Body of pancreas (tissue), 4 donors: ENCODE results near the gene MYO5C. TPM values are rescaled to one million over a fixed set of nuclear protein-coding genes. Genes with fewer than 3 reads are reported as not detected.

Experiments
- ATAC-seq: fragments of 150-250 bp; one replicate; pipeline ENCODE4 v1.9.1; 2016
- DNase-seq, 4 donors: peaks; one replicate each; pipeline ENCODE4 v3.0.0-alpha.2; 2019
- H3K27ac ChIP-seq, 4 donors: fragments of 200-600 bp; sonication (generic); 1 replicate in 3 of 4; 2 replicates in 1 of 4; pipeline versions ENCODE4 v1.5.1 to v1.6.1; 2016 to 2019; ENCODE audit warnings: mild to moderate bottlenecking in 1 of 4, mixed read lengths in 1 of 4, moderate library complexity in 1 of 4
- H3K27me3 ChIP-seq, 2 donors: fragments of 200-600 bp; sonication (generic); one replicate each; pipeline ENCODE4 v1.6.0; 2016; ENCODE audit warnings: mild to moderate bottlenecking in 1 of 2
- H3K36me3 ChIP-seq, 2 donors: fragments of 200-600 bp; sonication (generic); replicated peaks in 1 of 2; 2 replicates each; pipeline ENCODE4 v1.5.1; 2016; ENCODE audit warnings: low read depth in 2 of 2; ENCODE audit not compliant: insufficient read depth in 1 of 2
- H3K4me1 ChIP-seq: fragments of 200-600 bp; sonication (generic); one replicate; pipeline ENCODE4 v1.6.0; 2016
- H3K4me3 ChIP-seq, 2 donors: fragments of 200-600 bp; sonication (generic); 1 replicate in 1 of 2; 2 replicates in 1 of 2; pipeline ENCODE4 v1.5.1; 2016 to 2019
- H3K9me3 ChIP-seq, 3 donors: fragments of 200-600 bp; sonication (generic); 1 replicate in 2 of 3; 2 replicates in 1 of 3; pipeline ENCODE4 v1.5.1; 2016
- CTCF ChIP-seq, 7 experiments: fragments of 450-650 bp in 4 of 7; fragments of 200-600 bp in 3 of 7; sonication (generic) in 3 of 7; IDR thresholded peaks; one replicate each; pipeline ENCODE4 v1.5.1; 2016 to 2019; ENCODE audit warnings: antibody characterized with exemption in 7 of 7
- POLR2A ChIP-seq, 3 donors: fragments of 450-650 bp; IDR thresholded peaks; one replicate each; pipeline ENCODE4 v1.6.1; 2016; ENCODE audit warnings: antibody characterized with exemption in 3 of 3, mild to moderate bottlenecking in 2 of 3
- WGBS, 2 donors: methylation state at CpG; one replicate each; pipeline ENCODE4 v1.1.5; 2017; 5-methylcytosine and 5-hydroxymethylcytosine counted together
- intact Hi-C: fragments of 100-400 bp; cut with DNase I; formaldehyde crosslinking; loops from one replicate; pipeline ENCODE4 v1.15.1; 2023
- total RNA-seq, 2 donors: library from RNA; depleted of rRNA; stranded (reverse); fragments of >200 nt; gene quantifications; one replicate each; pipeline ENCODE4 v1.1.0, GENCODE V29; 2016

MYO5C gene
- total RNA-seq, 2 donors from 2014 or later = 34.8 to 76.8 TPM

DNA sequence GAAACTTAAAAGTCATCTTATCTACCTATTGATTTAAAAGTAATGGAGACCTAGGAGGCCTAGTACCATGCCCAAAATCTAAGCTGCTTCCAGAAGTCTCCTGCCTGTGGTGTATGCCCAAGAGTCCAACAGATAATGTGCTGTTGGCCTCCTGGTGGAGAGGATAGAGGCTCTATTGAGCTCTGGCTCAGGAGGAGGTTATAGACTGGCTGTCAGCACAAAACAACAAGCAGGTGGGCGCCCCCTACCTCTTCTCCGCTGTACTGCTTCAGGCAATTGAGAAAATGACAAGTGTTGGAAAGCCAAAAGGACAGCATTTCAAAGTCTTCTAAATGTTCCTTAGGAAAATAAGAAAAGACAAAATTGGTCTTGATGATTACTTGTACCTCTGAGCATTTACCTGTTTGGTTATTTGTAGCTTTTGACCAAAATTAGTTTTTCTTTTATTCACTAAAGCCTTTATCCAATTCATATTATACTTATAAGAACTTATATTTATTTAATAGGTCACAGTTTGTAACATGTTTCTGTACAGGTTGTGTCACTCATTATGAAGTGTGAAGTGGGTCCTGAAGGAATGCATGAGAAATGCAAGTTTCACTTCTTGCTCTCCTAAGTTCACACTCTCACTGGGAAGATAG, 87.2 kb downstream of the MYO5C start:
- H3K27me3 ChIP-seq = no peaks in the 10 kb centered on the region
- H3K27ac ChIP-seq = no peak overlapping the region
- peak; percentile 54 to 84 (median 71) for TF ChIP-seq CTCF (IDR thresholded peaks at IDR 0.05)
- no peak for TF ChIP-seq POLR2A (IDR thresholded peaks at IDR 0.05)
- ATAC-seq = peak; percentile 83
- no peak overlapping the region for H3K4me3 ChIP-seq
- 32% methylated on average over 2 of the region's 2 CpGs for WGBS, 2 donors
- peak; percentile 64 to 78 (median 76) for DNase-seq
- intact Hi-C loops = no loop called here
- H3K9me3 ChIP-seq = no peaks in the 10 kb centered on the region
- no peaks in the 10 kb centered on the region for H3K4me1 ChIP-seq
- peaks cover 13 to 57% of the 10 kb centered on the region in 2 donors for H3K36me3 ChIP-seq

- Histone ChIP-seq H3K4me3 (no peak overlapping the region), H3K27ac (no peak overlapping the region), H3K36me3 (peaks cover 13 to 52% of the 10 kb centered on the region in 2 donors), H3K27me3 (no peaks in the 10 kb centered on the region), H3K9me3 (no peaks in the 10 kb centered on the region), H3K4me1 (no peaks in the 10 kb centered on the region)
- intact Hi-C loops = no loop called here
- no peak for TF ChIP-seq POLR2A (IDR thresholded peaks at IDR 0.05)
- no peak for TF ChIP-seq CTCF (IDR thresholded peaks at IDR 0.05)
- DNase-seq = no peak
- ATAC-seq = no peak
- 70 to 81% methylated on average over 1 of the region's 1 CpG for WGBS, 2 donors
Observed at GRCh38 chr15:52207191-52207590, 88.4 kb downstream of the MYO5C start.

DNA sequence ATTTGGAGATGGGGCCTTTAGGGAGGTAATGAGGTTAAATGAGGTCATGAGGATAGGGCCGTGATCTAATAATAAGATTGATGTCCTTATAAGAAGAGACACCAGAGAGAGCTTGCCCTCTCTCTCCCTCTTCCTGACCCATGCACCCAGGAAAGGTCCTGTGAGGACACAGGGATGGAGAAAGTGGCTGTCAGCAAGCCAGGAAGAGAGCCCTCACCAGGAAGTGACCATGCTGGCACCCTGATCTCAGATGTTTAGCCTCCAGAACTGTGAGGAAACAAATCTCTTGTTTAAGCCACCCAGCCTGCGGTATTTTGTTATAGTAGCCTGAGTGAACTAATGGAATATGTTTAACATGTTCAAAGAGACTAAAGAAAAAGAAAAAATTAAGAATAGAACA, 89.2 kb downstream of the MYO5C start:
- Histone ChIP-seq H3K9me3 (no peaks in the 10 kb centered on the region), H3K27ac (no peak overlapping the region), H3K4me3 (no peak overlapping the region), H3K27me3 (no peaks in the 10 kb centered on the region), H3K36me3 (peaks cover 13 to 48% of the 10 kb centered on the region in 2 donors), H3K4me1 (no peaks in the 10 kb centered on the region)
- WGBS, 2 donors = 54 to 65% methylated on average over 2 of the region's 2 CpGs
- TF ChIP-seq POLR2A (IDR thresholded peaks at IDR 0.05) (no peak), CTCF (IDR thresholded peaks at IDR 0.05) (no peak)
- ATAC-seq (no peak), DNase-seq (peak in 1 of 4 donors; percentile 20)
- intact Hi-C loops = no loop called here

DNA sequence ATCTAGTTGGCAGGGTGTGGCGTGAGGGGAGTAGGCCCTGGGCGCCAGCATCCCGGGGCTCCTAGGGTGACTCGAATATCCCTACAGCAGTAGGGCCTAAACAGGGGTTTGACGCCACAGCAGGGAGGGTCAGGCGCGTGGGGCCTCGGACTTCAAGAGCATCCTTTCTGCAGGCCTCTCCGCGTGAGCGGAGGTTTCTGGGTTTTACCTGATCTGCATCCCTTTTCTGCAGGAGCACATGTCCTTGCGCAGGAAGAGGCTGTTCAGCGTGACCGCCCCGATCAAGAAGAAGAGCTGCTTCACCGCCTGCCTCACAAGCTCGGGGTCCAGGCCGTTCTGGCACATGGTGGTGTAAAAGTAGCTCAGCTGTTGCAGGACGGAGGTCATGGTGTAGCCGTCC, 90.9 kb downstream of the MYO5C start:
- intact Hi-C loops = no loop called here
- no peaks in the 10 kb centered on the region for H3K27me3 ChIP-seq
- TF ChIP-seq POLR2A (IDR thresholded peaks at IDR 0.05) (no peak), CTCF (IDR thresholded peaks at IDR 0.05) (no peak)
- H3K4me1 ChIP-seq = no peaks in the 10 kb centered on the region
- WGBS, 2 donors = 94 to 96% methylated on average over 18 to 20 of the region's 20 CpGs
- peaks cover 13 to 34% of the 10 kb centered on the region in 2 donors for H3K36me3 ChIP-seq
- H3K9me3 ChIP-seq = no peaks in the 10 kb centered on the region
- H3K4me3 ChIP-seq = no peak overlapping the region
- no peak overlapping the region for H3K27ac ChIP-seq
- DNase-seq (no peak), ATAC-seq (no peak)

- Histone ChIP-seq H3K4me1 (no peaks in the 10 kb centered on the region), H3K27me3 (no peaks in the 10 kb centered on the region), H3K4me3 (no peak overlapping the region), H3K27ac (no peak overlapping the region), H3K36me3 (peaks cover 5 to 29% of the 10 kb centered on the region in 2 donors), H3K9me3 (no peaks in the 10 kb centered on the region)
- ATAC-seq (no peak), DNase-seq (no peak)
- intact Hi-C loops = no loop called here
- WGBS, 2 donors = 85 to 95% methylated on average over 1 of the region's 1 CpG
- TF ChIP-seq CTCF (IDR thresholded peaks at IDR 0.05) (no peak), POLR2A (IDR thresholded peaks at IDR 0.05) (no peak)
Observed at GRCh38 chr15:52200831-52201365, 94.7 kb downstream of the MYO5C start.
